GM12874 (cell line): ENCODE measurements around the gene CTDSP1.

Source experiments
- TF ChIP-seq, protein P1 (sequence below): IDR thresholded peaks from 2 replicates; pipeline ENCODE4 v1.5.1; 2011; ENCODE audit warnings: low read depth, mild to moderate bottlenecking, control low read depth, low read length, moderate library complexity; ENCODE audit not compliant: insufficient read depth

CTDSP1 gene

DNA sequence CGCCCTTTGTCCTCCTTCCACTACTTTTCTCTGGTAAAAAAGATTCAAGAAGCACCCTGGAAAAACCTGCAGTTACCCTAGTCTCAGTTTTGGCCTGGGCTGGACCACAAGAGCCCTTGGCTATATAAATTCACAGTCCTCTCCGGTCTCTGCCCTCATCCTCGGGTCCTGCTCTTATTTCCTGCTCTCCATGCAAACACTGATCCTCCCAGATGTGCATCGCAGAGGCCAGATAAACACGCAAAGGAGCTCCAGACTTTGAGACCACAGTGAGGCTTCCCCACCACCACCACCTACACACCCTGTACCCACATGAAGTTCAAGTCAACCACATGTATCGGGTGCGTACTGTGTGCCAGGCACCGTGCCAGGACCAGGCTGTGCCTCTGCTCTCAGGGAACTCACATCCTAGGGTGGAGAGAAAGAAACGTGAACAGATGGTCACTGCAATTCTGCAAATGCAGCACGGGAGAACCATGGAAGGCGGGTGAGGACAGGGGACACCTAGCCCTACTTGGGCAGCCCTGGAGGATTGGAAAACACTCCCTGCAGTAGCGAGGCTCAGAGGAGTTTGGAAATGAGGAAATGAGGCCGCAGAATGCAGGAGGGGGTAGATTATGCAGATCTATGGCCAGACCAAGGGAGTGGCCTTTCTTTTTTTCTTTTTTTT is 7.4 kb downstream of the CTDSP1 start:
- TF ChIP-seq, protein P1, sequence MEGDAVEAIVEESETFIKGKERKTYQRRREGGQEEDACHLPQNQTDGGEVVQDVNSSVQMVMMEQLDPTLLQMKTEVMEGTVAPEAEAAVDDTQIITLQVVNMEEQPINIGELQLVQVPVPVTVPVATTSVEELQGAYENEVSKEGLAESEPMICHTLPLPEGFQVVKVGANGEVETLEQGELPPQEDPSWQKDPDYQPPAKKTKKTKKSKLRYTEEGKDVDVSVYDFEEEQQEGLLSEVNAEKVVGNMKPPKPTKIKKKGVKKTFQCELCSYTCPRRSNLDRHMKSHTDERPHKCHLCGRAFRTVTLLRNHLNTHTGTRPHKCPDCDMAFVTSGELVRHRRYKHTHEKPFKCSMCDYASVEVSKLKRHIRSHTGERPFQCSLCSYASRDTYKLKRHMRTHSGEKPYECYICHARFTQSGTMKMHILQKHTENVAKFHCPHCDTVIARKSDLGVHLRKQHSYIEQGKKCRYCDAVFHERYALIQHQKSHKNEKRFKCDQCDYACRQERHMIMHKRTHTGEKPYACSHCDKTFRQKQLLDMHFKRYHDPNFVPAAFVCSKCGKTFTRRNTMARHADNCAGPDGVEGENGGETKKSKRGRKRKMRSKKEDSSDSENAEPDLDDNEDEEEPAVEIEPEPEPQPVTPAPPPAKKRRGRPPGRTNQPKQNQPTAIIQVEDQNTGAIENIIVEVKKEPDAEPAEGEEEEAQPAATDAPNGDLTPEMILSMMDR, result no peak

DNA sequence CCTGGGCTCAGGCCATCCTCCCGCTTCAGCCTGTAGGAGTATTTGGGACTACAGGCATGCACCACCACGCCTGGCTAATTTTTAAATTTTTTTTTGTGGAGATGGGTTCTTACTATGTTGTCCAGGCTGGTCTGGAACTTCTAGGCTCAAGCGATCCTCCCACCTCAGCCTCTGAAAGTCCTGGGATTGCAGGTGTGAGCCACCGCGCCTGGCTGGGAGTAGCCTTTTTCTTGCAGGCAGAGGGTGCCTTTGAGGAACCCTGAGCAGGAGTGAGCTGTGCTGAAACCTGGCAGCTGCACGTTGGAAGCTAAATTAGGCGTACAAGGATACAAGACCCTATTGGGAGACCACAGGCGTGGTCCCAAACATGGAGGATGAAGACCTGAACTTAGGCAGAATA is 8.0 kb downstream of the CTDSP1 start:
- TF ChIP-seq, protein P1, result no peak

DNA sequence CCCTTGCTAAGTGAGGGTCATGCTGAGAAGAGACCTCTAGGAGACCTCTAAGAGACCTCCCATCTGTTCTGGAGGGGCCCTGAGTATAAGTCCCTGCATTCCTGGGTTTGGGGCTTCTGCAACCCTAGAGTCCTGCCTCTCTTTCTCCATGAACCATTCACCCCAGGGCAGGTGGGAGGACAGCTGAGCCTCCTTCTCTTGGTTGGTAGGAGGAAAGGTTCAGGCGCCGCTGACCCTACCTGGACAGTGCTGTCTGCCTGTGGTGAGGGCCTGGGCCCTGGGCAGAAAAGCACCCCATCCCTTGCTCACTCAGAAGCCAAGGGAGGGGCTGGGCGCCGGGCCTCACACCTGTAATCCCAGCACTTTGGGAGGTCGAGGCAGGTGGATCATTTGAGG is 18.7 kb downstream of the CTDSP1 start:
- TF ChIP-seq, protein P1, result no peak

DNA sequence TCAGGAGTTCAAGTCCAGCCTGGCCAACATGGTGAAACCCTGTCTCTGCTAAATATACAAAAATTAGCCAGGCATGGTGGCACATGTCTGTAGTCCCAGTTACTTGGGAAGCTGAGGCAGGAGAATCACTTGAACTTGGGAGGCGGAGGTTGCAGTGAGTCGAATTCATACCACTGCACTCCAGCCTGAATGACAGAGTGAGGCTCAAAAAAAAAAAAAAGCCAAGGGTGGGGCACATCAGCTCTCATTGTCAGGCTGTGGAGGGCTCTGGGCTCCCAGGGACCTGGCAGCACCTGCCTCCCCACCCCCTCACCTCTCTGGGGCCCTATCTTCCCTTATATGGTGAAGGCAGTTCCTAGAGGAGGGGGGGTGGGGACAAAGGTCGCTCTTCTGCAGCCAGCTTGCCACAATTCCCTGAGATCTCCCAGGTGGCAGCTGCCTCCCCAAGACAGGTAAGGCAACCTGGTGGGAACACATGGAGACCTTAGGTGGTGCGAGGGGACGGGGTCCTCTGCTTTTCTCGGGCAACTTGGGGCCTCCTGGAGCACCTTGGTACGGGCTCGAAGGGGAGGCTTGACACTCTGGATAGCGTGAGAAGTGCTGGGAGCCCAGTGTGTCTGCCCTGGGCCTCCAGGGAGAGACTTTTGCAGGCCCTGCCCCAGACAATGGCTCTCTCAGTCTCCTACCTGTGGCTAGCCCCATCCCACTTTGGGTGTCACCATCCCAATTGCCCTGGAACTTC is 19.2 kb downstream of the CTDSP1 start, which contains the start of gene VIL1:
Gene VIL1 (plus strand): TSS at position 407 of the 742 bp plus-strand sequence. CDS start 4,656 bp downstream, outside the sequence.
- TF ChIP-seq, protein P1, result no peak

DNA sequence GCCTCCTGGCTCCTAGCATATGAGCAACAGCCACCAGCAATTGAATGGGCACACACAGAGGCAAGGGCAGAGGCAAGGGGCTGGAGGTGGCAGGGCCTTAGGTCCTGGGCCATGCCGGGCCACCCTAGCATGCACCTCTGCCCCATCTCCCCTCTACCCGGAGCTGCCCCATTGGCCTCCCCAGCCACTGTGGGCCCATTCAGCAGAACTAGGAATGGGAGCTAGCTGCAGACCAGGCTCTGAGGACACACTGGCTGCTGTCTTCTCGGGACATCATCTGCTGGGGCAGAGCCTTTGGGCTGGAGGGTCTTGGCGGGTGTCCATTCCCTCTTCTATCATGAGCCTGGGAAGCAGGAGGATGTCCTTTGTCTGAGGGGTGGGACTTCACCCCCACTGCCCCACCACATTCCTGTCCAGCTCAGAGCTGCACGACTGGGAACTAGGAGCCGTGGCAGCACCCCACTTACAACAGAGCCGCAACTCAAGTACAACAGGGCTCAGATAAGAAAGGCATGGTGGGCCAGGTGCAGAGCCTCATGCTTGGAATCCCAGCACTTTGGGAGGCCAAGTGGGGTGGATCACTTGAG is 20.1 kb downstream of the CTDSP1 start:
- TF ChIP-seq, protein P1, result no peak

DNA sequence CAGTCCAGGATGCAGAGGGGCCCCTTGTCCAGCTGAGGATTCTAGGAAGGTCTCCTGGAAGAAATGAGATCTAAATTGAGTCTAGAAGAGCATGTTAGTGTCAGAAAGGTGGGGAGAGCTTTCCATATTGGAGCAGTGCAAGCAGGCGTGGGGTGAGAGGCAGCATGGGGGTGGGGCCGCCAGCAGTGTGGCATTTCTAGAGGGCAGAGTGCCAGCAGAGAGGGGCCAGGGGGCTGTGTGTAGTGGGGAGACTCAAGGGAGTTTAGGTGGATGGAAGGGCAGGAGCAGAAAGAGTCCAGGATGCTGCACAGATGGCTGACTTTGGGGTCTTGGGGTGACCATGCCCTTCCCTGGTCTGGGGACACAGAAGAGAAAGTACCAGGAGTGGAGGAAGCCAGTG is 21.4 kb downstream of the CTDSP1 start:
- TF ChIP-seq, protein P1, result no peak

DNA sequence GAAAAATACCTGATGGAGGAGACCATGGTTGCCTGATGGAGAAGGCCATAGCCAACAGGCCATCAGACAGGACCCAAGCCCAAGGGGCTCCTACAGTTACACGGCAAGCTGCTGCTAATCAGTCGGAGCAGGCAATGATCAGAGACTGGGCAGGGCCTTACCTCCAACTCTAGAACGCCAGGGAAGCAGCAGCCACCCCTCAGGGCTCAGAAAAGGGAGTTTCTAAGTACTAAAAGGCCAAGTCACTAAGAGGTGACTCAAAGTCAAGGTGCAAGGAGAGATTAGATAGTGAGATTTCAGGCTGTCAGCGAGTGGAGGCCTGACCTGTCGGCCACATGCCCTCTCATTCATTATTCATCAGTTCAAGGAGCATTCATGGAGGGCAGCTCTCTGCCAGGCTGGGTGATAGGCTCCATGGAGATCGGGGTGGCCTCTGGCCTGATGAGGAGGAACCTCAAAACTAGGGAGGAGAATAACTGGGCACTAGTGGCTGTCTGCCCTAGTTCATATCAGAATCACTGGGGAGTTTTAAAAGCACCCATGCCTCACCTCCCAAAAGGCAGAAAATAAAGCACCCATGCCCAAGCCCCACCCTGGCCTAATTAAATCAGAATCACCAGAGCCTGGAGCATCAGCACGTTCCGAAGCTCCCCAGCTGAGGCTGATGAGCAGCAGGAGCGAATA is 22.9 kb downstream of the CTDSP1 start:
- TF ChIP-seq, protein P1, result no peak
